Ovary (tissue), 9 donors: Measurements from ENCODE around the gene MON1A. TPM values are rescaled to one million over a fixed set of nuclear protein-coding genes. Genes with fewer than 3 reads are reported as not detected.

Source experiments
- DNase-seq, 5 donors: peaks; one replicate each; pipeline ENCODE4 v3.0.0-alpha.2; 2019 to 2020
- H3K27ac ChIP-seq, 2 donors: fragments of 200-600 bp; one replicate each; pipeline versions ENCODE4 v1.5.1 to v1.8.0; 2019 to 2022
- H3K27me3 ChIP-seq: fragments of 200-600 bp; one replicate; pipeline ENCODE4 v1.8.0; 2022
- H3K36me3 ChIP-seq: fragments of 200-600 bp; sonication (generic); one replicate; pipeline ENCODE4 v1.5.1; 2019
- H3K4me1 ChIP-seq: one replicate; pipeline ENCODE4 v1.8.1; 2013; ENCODE audit warnings: mild to moderate bottlenecking, moderate library complexity; ENCODE audit not compliant: insufficient read depth
- H3K4me3 ChIP-seq: fragments of 200-600 bp; sonication (generic); one replicate; pipeline ENCODE4 v1.5.1; 2017
- H3K9me3 ChIP-seq, 2 donors: fragments of 200-600 bp in 1 of 2; sonication (generic) in 1 of 2; one replicate each; pipeline versions ENCODE4 v1.5.1 to v1.8.1; 2013 to 2019; ENCODE audit warnings: mild to moderate bottlenecking in 1 of 2, moderate library complexity in 1 of 2
- EP300 ChIP-seq: sonication (generic); formaldehyde crosslinking; IDR thresholded peaks from one replicate; pipeline ENCODE4 v1.6.1; 2017; ENCODE audit warnings: antibody characterized with exemption
- POLR2A ChIP-seq: fragments of 450-650 bp; IDR thresholded peaks from one replicate; pipeline ENCODE4 v1.6.1; 2017; ENCODE audit warnings: antibody characterized with exemption, mild to moderate bottlenecking, moderate library complexity
- WGBS, 3 donors: extraction: QIAGEN DNeasy Blood & Tissue Kit in 1 of 3; methylation state at CpG; one replicate each; pipeline versions ENCODE4 v1.1.5 to v1.1.7; 2013 to 2017; 5-methylcytosine and 5-hydroxymethylcytosine counted together
- intact Hi-C, 4 donors: fragments of 100-400 bp; cut with DNase I; formaldehyde crosslinking; loops; one replicate each; pipeline versions ENCODE4 v1.11.0 to v1.15.1; 2022 to 2023
- polyA plus RNA-seq, 2 donors: library from polyadenylated mRNA; stranded (reverse); fragments of 200-250 nt in 1 of 2; fragments of 350-450 nt in 1 of 2; fragmentation: Illumina TruSeq in 1 of 2; extraction: RNeasy Lipid Tissue Mini Kit (QIAGEN cat#74804) in 1 of 2; gene quantifications; one replicate each; pipeline ENCODE4 v1.2.3, GENCODE V29; 2013 to 2014
- total RNA-seq, 7 donors: library from RNA; depleted of rRNA in 2 of 7; stranded (reverse); fragments of >200 nt in 2 of 7; fragmentation: NEBNext Ultra II Directional in 3 of 7; extraction: Animal tissue kit (Norgen Biotek cat#: 25700) in 3 of 7; gene quantifications; one replicate each; pipeline versions ENCODE4 v1.1.0 to v1.2.4, GENCODE V29; 2016 to 2023
- TF ChIP-seq, protein P1 (sequence below), 3 donors: fragments of 450-650 bp in 2 of 3; fragments of 200-600 bp in 1 of 3; IDR thresholded peaks; one replicate each; pipeline versions ENCODE4 v1.5.1 to v1.8.0; 2016 to 2022; ENCODE audit warnings: antibody characterized with exemption in 3 of 3, mild to moderate bottlenecking in 1 of 3
- donor health status: DM: no; HTN: no; CAD: no; lungs with moderate emphysema.
- donor health status: DM: no; HTN: no; CAD: no.
- donor health status: Bipolar disorder and iron deficiency.
- donor health status: DM: yes; HTN: yes; CAD: no.
- donor health status: DM: no; HTN: no; CAD: no.
- donor health status: DM: yes; HTN: yes; CAD: no.

The MON1A gene
- total and polyA plus RNA-seq, 9 donors = 2.8 to 13.2 (median 7.1) TPM

- WGBS, 3 donors = 29 to 57% (median 35%) methylated on average over 36 to 65 of the region's 65 CpGs
- Histone ChIP-seq H3K4me3 (peak within 1 kb of the TSS; percentile 13), H3K27ac (no peak within 1 kb of the TSS), H3K27me3 (no peaks in the 10 kb centered on the region), H3K4me1 (peaks cover 3% of the 10 kb centered on the region), H3K36me3 (no peaks in the 10 kb centered on the region), H3K9me3 (no peaks in the 10 kb centered on the region)
- TF ChIP-seq, protein P1, sequence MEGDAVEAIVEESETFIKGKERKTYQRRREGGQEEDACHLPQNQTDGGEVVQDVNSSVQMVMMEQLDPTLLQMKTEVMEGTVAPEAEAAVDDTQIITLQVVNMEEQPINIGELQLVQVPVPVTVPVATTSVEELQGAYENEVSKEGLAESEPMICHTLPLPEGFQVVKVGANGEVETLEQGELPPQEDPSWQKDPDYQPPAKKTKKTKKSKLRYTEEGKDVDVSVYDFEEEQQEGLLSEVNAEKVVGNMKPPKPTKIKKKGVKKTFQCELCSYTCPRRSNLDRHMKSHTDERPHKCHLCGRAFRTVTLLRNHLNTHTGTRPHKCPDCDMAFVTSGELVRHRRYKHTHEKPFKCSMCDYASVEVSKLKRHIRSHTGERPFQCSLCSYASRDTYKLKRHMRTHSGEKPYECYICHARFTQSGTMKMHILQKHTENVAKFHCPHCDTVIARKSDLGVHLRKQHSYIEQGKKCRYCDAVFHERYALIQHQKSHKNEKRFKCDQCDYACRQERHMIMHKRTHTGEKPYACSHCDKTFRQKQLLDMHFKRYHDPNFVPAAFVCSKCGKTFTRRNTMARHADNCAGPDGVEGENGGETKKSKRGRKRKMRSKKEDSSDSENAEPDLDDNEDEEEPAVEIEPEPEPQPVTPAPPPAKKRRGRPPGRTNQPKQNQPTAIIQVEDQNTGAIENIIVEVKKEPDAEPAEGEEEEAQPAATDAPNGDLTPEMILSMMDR (IDR thresholded peaks at IDR 0.05) = peak in 1 of 3 donors; percentile 12
- TF ChIP-seq POLR2A (no peak), EP300 (no peak)
- intact Hi-C loops = loop anchor here in 1 of 4 donors (10.0 kb wide), 2 partner anchors 99 to 199 kb away; partner anchors contain the start of gene INKA1
- peak; percentile 64 to 78 (median 72) for DNase-seq
These were observed 25.9 kb downstream of the MON1A start, which contains the start of gene MST1R for GRCh38 chr3:49903451-49904424. Gene MST1R, minus strand, starts transcription at chr3:49903873. Its CDS starts 264 bp downstream, at chr3:49903609.

DNA sequence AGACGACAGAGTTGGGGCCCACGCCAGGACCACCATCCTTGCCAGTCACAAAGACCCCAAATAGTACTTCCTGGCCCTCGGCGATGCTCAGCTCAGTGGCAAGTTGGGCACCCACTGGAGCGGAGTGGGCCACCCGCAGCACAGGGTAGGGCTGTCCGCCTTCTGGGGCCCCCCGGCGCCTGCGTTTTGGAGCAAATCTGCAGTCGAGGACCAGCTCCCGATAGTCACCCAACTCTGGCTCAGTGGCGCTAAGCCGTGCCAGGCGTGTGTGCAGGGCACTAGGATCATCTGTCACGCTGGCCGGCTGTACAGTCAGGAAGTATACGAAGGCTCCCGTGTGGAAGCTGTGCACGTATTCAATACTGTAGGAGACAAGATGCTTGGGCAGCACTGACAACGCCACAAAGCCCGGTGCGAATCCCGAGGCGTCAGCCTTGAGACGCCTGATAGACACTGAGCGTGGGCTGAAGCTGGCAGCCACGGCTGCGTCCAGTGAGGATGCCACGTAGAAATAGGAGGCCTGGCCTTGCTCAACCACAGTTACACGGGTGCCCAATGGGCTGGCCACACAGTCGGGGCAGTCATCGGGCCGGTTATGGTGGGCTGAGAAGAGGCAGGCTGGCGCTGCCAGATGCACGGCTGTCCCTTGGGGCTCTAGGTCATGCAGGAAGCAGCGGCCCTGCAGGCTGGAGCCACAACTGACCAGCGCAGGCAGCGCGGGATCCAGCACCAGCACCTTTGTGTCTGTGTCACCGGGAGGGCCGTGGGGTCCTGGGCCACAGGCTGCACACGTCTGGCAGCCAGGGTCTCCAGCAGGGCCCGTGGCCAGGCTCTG is 26.9 kb downstream of the MON1A start:
- H3K27ac ChIP-seq = no peak overlapping the region
- TF ChIP-seq, protein P1 (IDR thresholded peaks at IDR 0.05) = no peak
- TF ChIP-seq POLR2A (no peak), EP300 (no peak)
- DNase-seq = peak in 2 of 5 donors; percentile 36 to 39
- intact Hi-C loops = loop anchor here in 1 of 4 donors (10.0 kb wide), 2 partner anchors 98 to 198 kb away; partner anchors contain the start of gene INKA1
- 92% methylated on average over 41 to 44 of the region's 44 CpGs for WGBS, 3 donors
- H3K36me3 ChIP-seq = no peaks in the 10 kb centered on the region
- H3K9me3 ChIP-seq = no peaks in the 10 kb centered on the region
- no peak overlapping the region for H3K4me3 ChIP-seq
- H3K27me3 ChIP-seq = no peaks in the 10 kb centered on the region
- peaks cover 3% of the 10 kb centered on the region for H3K4me1 ChIP-seq

DNA sequence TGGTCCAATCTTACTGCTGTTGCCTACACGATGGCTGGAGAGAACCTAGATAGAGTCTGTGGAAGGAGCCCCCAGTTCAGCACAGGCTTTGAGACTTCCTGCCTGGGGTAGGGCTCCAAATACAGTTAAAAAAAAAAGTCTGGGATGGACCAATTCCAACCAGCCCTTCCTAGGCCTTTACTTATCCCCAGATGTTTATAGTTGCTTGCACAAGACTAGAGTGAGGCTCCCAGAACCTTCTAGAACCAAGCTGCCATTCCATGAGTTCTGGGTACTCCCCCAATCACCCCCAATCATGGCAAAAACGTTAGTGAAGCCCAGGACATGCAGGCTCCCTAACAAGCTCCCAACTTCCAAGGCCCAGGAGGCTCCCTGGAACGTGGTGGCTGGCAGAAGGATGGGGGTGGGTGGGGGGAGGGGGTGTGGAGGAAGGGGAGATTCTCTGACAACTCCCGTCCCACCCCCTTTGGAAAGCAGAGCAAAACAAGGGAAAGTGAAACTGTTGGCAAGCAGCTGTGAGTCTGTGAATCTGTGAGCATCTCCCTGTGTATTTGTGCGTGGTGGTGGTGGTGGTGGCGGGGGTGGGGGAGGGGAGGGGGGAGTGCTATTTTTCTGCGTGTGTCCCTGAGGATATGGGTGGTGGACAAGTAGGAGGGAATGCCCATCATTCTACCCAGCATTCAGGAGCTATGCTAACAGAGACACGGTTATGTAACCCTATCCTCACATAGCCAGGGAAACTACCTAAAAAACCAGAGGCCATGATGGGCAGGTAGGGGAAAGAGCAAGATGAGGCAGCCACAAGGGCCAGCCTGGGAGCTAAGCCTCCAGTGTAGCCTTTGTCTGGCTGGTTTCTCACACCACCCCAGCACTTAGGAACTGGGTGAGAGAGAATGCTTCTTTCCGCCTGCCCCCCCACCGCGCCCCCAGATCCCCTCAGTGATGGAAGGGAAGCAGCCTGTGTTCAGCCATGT is 28.0 kb downstream of the MON1A start:
- no peaks in the 10 kb centered on the region for H3K27me3 ChIP-seq
- no peaks in the 10 kb centered on the region for H3K36me3 ChIP-seq
- no peaks in the 10 kb centered on the region for H3K9me3 ChIP-seq
- WGBS, 3 donors = 40 to 56% (median 46%) methylated on average over 11 of the region's 11 CpGs
- intact Hi-C loops = loop anchor here in 1 of 4 donors (10.0 kb wide), 2 partner anchors 97 to 197 kb away; partner anchors contain the start of gene INKA1
- TF ChIP-seq EP300 (no peak), POLR2A (no peak)
- TF ChIP-seq, protein P1 (IDR thresholded peaks at IDR 0.05) = no peak
- no peak overlapping the region for H3K4me3 ChIP-seq
- H3K4me1 ChIP-seq = peaks cover 3% of the 10 kb centered on the region
- peak overlapping the region in 1 of 2 donors; percentile 33 for H3K27ac ChIP-seq
- DNase-seq = no peak
